Coronary artery (tissue), 2 donors: ENCODE measurements around the gene TESK2.

Experiments
- DNase-seq: peaks from one replicate; pipeline ENCODE4 v3.0.0-alpha.2; 2017; ENCODE audit warnings: low spot score
- H3K27ac ChIP-seq, 2 donors: fragments of 200-600 bp; sonication (generic); one replicate each; pipeline ENCODE4 v1.5.1; 2016 to 2019
- H3K4me3 ChIP-seq: fragments of 200-600 bp; sonication (generic); 2 replicates; pipeline ENCODE4 v1.5.1; 2016; ENCODE audit warnings: mild to moderate bottlenecking, moderate library complexity
- CTCF ChIP-seq: fragments of 200-600 bp; sonication (generic); IDR thresholded peaks from one replicate; pipeline ENCODE4 v1.5.1; 2019; ENCODE audit warnings: antibody characterized with exemption

TESK2 gene

GRCh38 chr1:45455162-45455561 lies 35.8 kb downstream of the TESK2 start:
- Histone ChIP-seq H3K4me3 (no peak overlapping the region), H3K27ac (no peak overlapping the region)
- no peak for TF ChIP-seq CTCF
- DNase-seq: no peak

DNA sequence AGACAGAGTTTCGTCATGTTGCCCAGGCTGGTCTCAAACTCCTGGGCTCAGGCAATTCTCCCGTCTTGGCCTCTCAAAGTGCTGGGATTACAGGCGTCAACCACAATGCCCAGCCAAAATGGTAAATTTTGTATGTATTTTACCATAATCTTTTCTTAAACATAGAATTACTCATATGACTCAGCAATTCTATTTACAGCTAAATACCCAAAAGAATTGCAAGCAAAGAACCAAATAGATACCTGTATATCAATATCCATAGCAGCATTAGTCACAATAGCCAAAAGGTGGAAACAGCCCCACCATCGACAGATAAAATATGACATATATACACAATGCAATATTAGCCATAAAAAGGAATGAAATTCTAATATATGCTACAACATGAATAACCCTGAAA lies 36.5 kb downstream of the TESK2 start:
- no peak for DNase-seq
- no peak for TF ChIP-seq CTCF
- no peak overlapping the region for H3K4me3 ChIP-seq
- no peak overlapping the region for H3K27ac ChIP-seq

GRCh38 chr1:45452503-45452902 lies 38.5 kb downstream of the TESK2 start:
- H3K27ac ChIP-seq: no peak overlapping the region
- no peak overlapping the region for H3K4me3 ChIP-seq
- no peak for TF ChIP-seq CTCF
- no peak for DNase-seq

GRCh38 chr1:45448357-45448756 lies 42.6 kb downstream of the TESK2 start:
- Histone ChIP-seq H3K27ac (no peak overlapping the region), H3K4me3 (no peak overlapping the region)
- no peak for DNase-seq
- no peak for TF ChIP-seq CTCF

DNA sequence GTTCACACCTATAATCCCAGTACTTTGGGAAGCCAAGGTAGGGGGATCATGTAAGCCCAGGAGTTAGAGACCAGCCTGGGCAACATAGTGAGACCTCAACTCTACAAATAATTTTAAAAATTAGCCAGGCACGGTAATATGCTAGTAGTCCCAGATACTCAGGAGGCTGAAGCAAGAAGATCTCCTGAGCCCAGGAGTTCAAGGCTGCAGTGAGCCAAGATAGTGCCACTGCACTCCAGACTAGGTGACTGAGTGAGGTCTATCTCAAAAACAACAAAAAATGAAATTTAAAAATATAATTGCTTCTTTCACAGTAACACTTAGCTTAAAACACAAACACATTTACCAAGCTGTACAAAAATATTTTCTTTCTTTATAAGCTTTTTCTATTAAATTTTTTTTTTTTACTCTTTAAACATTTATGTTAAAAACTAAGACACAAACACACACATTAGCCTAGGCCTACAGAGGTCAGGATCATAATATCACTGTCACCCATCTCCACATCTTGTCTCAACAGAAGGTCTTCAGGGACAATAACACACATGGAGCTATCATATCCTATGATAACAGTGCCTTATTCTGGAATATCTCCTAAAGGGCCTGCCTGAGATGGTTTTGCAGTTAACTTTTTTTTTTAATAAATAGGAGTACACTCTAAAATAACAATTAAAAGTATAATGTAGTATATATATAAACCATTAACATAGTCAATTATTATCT lies 43.9 kb downstream of the TESK2 start:
- TF ChIP-seq CTCF: no peak
- H3K4me3 ChIP-seq: no peak overlapping the region
- H3K27ac ChIP-seq: no peak overlapping the region
- no peak for DNase-seq

DNA sequence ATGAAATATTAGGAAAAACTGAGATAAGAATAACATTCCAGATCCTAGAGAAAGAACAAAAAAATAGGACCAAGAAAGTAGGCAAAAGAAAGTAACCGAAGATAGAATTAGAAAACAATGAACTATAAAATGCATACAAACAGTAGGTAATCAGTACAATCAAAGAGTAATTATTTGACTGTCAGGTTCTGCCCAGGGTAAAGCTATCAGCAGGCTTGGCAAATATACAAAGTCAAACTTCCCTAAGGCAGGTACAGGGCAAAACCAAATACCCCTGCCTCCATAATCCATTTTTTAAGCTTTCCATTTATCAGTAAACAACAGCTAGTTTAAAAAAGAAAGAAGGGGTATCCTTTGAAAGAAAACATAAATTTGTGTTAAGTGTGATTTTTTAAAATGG lies 44.4 kb downstream of the TESK2 start:
- TF ChIP-seq CTCF: no peak
- Histone ChIP-seq H3K27ac (no peak overlapping the region), H3K4me3 (no peak overlapping the region)
- DNase-seq: no peak

GRCh38 chr1:45444609-45445131 lies 46.3 kb downstream of the TESK2 start:
- TF ChIP-seq CTCF: no peak
- H3K4me3 ChIP-seq: no peak overlapping the region
- DNase-seq: no peak
- H3K27ac ChIP-seq: no peak overlapping the region
